Keratinocyte (primary cell): ENCODE measurements around the gene DPYSL5. TPM values are rescaled to one million over a fixed set of nuclear protein-coding genes. Genes with fewer than 3 reads are reported as not detected.

Experiments
- DNase-seq: peaks from one replicate; pipeline ENCODE4 v3.0.0-alpha.2; 2011; ENCODE audit warnings: low read depth, missing footprints, low spot score
- FAIRE-seq: peaks from 2 replicates; lab custom pipeline; 2011; peaks lifted over from hg19 to GRCh38; lab: Jason Lieb, UNC
- H2AFZ ChIP-seq: 2 replicates; pipeline ENCODE4 v1.6.0; 2012; ENCODE audit warnings: low read length, control low read depth, inconsistent platforms; ENCODE audit not compliant: control insufficient read depth
- H3K27ac ChIP-seq: 2 replicates; pipeline ENCODE4 v1.5.1; 2011; ENCODE audit warnings: low read length; ENCODE audit not compliant: control insufficient read depth, insufficient read depth
- H3K27me3 ChIP-seq: 3 replicates; pipeline ENCODE4 v1.6.0; 2011; ENCODE audit warnings: low read length; ENCODE audit not compliant: control insufficient read depth, insufficient read depth; ENCODE audit errors: extremely low read depth
- H3K36me3 ChIP-seq, 2 experiments: 2 replicates in 1 of 2; 3 replicates in 1 of 2; pipeline ENCODE4 v1.5.1; 2011; ENCODE audit warnings: low read length in 2 of 2, mild to moderate bottlenecking in 1 of 2; ENCODE audit not compliant: control insufficient read depth in 2 of 2, insufficient read depth in 2 of 2; ENCODE audit errors: extremely low read depth in 1 of 2
- H3K4me1 ChIP-seq: 3 replicates; pipeline ENCODE4 v1.5.1; 2011; ENCODE audit warnings: low read length; ENCODE audit not compliant: control insufficient read depth, insufficient read depth; ENCODE audit errors: extremely low read depth
- H3K4me2 ChIP-seq: 3 replicates; pipeline ENCODE4 v1.6.0; 2011; ENCODE audit warnings: low read depth, low read length; ENCODE audit not compliant: control insufficient read depth, insufficient read depth; ENCODE audit errors: extremely low read depth
- H3K4me3 ChIP-seq, 3 experiments: fragments of 200-600 bp in 1 of 3; sonication (generic) in 1 of 3; 2 replicates in 2 of 3; 3 replicates in 1 of 3; pipeline ENCODE4 v1.5.1; 2011 to 2016; ENCODE audit warnings: low read length in 3 of 3, mild to moderate bottlenecking in 3 of 3, control low read depth in 2 of 3, inconsistent platforms in 1 of 3, low read depth in 1 of 3, mixed read lengths in 1 of 3, mixed run types in 1 of 3, moderate library complexity in 1 of 3; ENCODE audit not compliant: control insufficient read depth in 2 of 3, insufficient read depth in 2 of 3; ENCODE audit errors: extremely low read depth in 1 of 3
- H3K79me2 ChIP-seq: 2 replicates; pipeline ENCODE4 v1.6.0; 2012; ENCODE audit warnings: low read length; ENCODE audit not compliant: control insufficient read depth, insufficient read depth
- H3K9ac ChIP-seq: 3 replicates; pipeline ENCODE4 v1.6.0; 2011; ENCODE audit warnings: low read length; ENCODE audit not compliant: control insufficient read depth, insufficient read depth; ENCODE audit errors: extremely low read depth
- H3K9me1 ChIP-seq: 3 replicates; pipeline ENCODE4 v1.6.0; 2011; ENCODE audit warnings: low read length; ENCODE audit not compliant: control insufficient read depth, insufficient read depth; ENCODE audit errors: extremely low read depth
- H3K9me3 ChIP-seq: 2 replicates; pipeline ENCODE4 v1.5.1; 2012; ENCODE audit warnings: low read depth, low read length; ENCODE audit not compliant: control insufficient read depth
- H4K20me1 ChIP-seq: 3 replicates; pipeline ENCODE4 v1.6.0; 2011; ENCODE audit warnings: low read length; ENCODE audit not compliant: control insufficient read depth, insufficient read depth; ENCODE audit errors: extremely low read depth
- CTCF ChIP-seq, 3 experiments: IDR thresholded peaks in 1 of 3; conservative IDR thresholded peaks in 1 of 3; optimal IDR thresholded peaks in 1 of 3; 2 replicates in 2 of 3; 3 replicates in 1 of 3; pipeline versions ENCODE3 to v1.5.1; 2011; ENCODE audit warnings: low read length in 3 of 3, mild to moderate bottlenecking in 3 of 3, moderate library complexity in 2 of 3, control low read depth in 1 of 3, inconsistent platforms in 1 of 3; ENCODE audit not compliant: insufficient read depth in 2 of 3; ENCODE audit errors: extremely low read depth in 1 of 3
- EZH2 ChIP-seq: IDR thresholded peaks from one replicate; pipeline ENCODE4 v1.6.1; 2012; ENCODE audit warnings: inconsistent platforms, mild to moderate bottlenecking, low read length, moderate library complexity
- dilution Hi-C: fragments of 300-500 bp; cut with MboI; formaldehyde crosslinking; loops from one replicate; pipeline ENCODE4 v1.7.0; 2020; ENCODE audit warnings: low sequenced_read_pairs; ENCODE audit not compliant: extremely low pct_ligation_motif_present
- polyA plus RNA-seq, 5 experiments: library from polyadenylated mRNA; depleted of rRNA in 3 of 5; stranded (reverse) in 3 of 5; stranded (forward) in 1 of 5; unstranded in 1 of 5; fragments of >200 nt; gene quantifications; 1 replicate in 1 of 5; 2 replicates in 3 of 5; 3 replicates in 1 of 5; pipeline versions ENCODE4 v1.2.1 to v1.2.3, GENCODE V29; 2011 to 2012; ENCODE audit warnings: missing spikeins in 2 of 5, low read depth in 1 of 5, low replicate concordance in 1 of 5

Gene DPYSL5
- polyA plus RNA-seq, 1 donor (not counting 4 experiments of a cell fraction or from before 2014, with no cell fraction given): not detected

GRCh38 chr2:26916128-26916692 is 68.3 kb downstream of the DPYSL5 start:
- H2AFZ ChIP-seq: no peak overlapping the region
- peaks cover 43% of the 10 kb centered on the region for H3K27me3 ChIP-seq
- no peak for FAIRE-seq
- H3K4me1 ChIP-seq: no peaks in the 10 kb centered on the region
- no peak overlapping the region for H3K27ac ChIP-seq
- dilution Hi-C loops: no loop called here
- no peaks in the 10 kb centered on the region for H4K20me1 ChIP-seq
- H3K9me1 ChIP-seq: no peaks in the 10 kb centered on the region
- no peaks in the 10 kb centered on the region for H3K79me2 ChIP-seq
- H3K9ac ChIP-seq: no peak overlapping the region
- TF ChIP-seq EZH2: no peak
- TF ChIP-seq CTCF (optimal IDR thresholded peaks at IDR 0.05 in 1 of 3, IDR thresholded peaks at IDR 0.05 in 1 of 3, conservative IDR thresholded peaks at IDR 0.05 in 1 of 3; ENCODE audit: extremely low read depth in 1 of 3, insufficient read depth in 2 of 3, low read length in 3 of 3): no peak
- DNase-seq: no peak
- H3K36me3 ChIP-seq: no peaks in the 10 kb centered on the region
- no peaks in the 10 kb centered on the region for H3K9me3 ChIP-seq
- H3K4me3 ChIP-seq: no peak overlapping the region
- H3K4me2 ChIP-seq: no peak overlapping the region

- FAIRE-seq: no peak
- H3K27me3 ChIP-seq: peaks cover 42% of the 10 kb centered on the region
- no peaks in the 10 kb centered on the region for H3K79me2 ChIP-seq
- no peaks in the 10 kb centered on the region for H3K36me3 ChIP-seq
- DNase-seq: no peak
- H3K27ac ChIP-seq: no peak overlapping the region
- no peak overlapping the region for H3K4me2 ChIP-seq
- no peak overlapping the region for H2AFZ ChIP-seq
- H3K4me3 ChIP-seq: no peak overlapping the region
- no peak overlapping the region for H3K9ac ChIP-seq
- TF ChIP-seq CTCF (optimal IDR thresholded peaks at IDR 0.05 in 1 of 3, IDR thresholded peaks at IDR 0.05 in 1 of 3, conservative IDR thresholded peaks at IDR 0.05 in 1 of 3; ENCODE audit: extremely low read depth in 1 of 3, insufficient read depth in 2 of 3, low read length in 3 of 3) (no peak), EZH2 (no peak)
- H3K4me1 ChIP-seq: no peaks in the 10 kb centered on the region
- no peaks in the 10 kb centered on the region for H3K9me1 ChIP-seq
- dilution Hi-C loops: no loop called here
- no peaks in the 10 kb centered on the region for H4K20me1 ChIP-seq
- H3K9me3 ChIP-seq: no peaks in the 10 kb centered on the region
Measured at GRCh38 chr2:26917135-26917836, 69.4 kb downstream of the DPYSL5 start.
